Prostate gland (tissue), 2 donors: Measurements from ENCODE around the gene RBM15B. TPM values are rescaled to one million over a fixed set of nuclear protein-coding genes. Genes with fewer than 3 reads are reported as not detected.

Experiments
- DNase-seq: peaks from one replicate; pipeline ENCODE4 v3.0.0-alpha.2; 2019; ENCODE audit warnings: low spot score
- H3K27ac ChIP-seq, 2 donors: fragments of 200-600 bp; sonication (generic); 2 replicates each; pipeline ENCODE4 v1.5.1; 2017 to 2019
- H3K27me3 ChIP-seq: fragments of 200-600 bp; sonication (generic); replicated peaks from 2 replicates; pipeline ENCODE4 v1.5.1; 2019; ENCODE audit not compliant: insufficient read depth
- H3K36me3 ChIP-seq, 2 donors: fragments of 200-600 bp; sonication (generic); 1 replicate in 1 of 2; 2 replicates in 1 of 2; pipeline versions ENCODE4 v1.5.1 to v1.8.1; 2017 to 2019
- H3K4me1 ChIP-seq: fragments of 200-600 bp; sonication (generic); replicated peaks from 2 replicates; pipeline ENCODE4 v1.5.1; 2019
- H3K4me3 ChIP-seq, 2 donors: fragments of 200-600 bp; sonication (generic); 2 replicates each; pipeline ENCODE4 v1.5.1; 2017 to 2019
- H3K9me3 ChIP-seq: fragments of 200-600 bp; sonication (generic); 2 replicates; pipeline ENCODE4 v1.5.1; 2017
- CTCF ChIP-seq, 4 experiments: fragments of 200-600 bp in 2 of 4; fragments of 450-650 bp in 2 of 4; sonication (generic) in 2 of 4; IDR thresholded peaks; 1 replicate in 3 of 4; 2 replicates in 1 of 4; pipeline ENCODE4 v1.5.1; 2016 to 2019; ENCODE audit warnings: antibody characterized with exemption in 4 of 4, mild to moderate bottlenecking in 2 of 4, moderate library complexity in 2 of 4
- POLR2A ChIP-seq: fragments of 450-650 bp; IDR thresholded peaks from one replicate; pipeline ENCODE4 v1.6.1; 2016; ENCODE audit warnings: antibody characterized with exemption, mild to moderate bottlenecking
- POLR2AphosphoS5 ChIP-seq: sonication (generic); formaldehyde crosslinking; IDR thresholded peaks from one replicate; pipeline ENCODE4 v1.6.1; 2017; ENCODE audit warnings: antibody characterized with exemption
- WGBS: methylation state at CpG from one replicate; pipeline ENCODE4 v1.1.5; 2018; 5-methylcytosine and 5-hydroxymethylcytosine counted together
- intact Hi-C: fragments of 100-400 bp; cut with DNase I; formaldehyde crosslinking; loops from one replicate; pipeline ENCODE4 v1.14.2; 2022
- total RNA-seq, 2 donors: library from RNA; depleted of rRNA; stranded (reverse); fragments of >200 nt; gene quantifications; one replicate each; pipeline ENCODE4 v1.1.0, GENCODE V29; 2016

Gene RBM15B
- total RNA-seq, 2 donors from 2014 or later = 34.1 to 40.1 TPM

DNA sequence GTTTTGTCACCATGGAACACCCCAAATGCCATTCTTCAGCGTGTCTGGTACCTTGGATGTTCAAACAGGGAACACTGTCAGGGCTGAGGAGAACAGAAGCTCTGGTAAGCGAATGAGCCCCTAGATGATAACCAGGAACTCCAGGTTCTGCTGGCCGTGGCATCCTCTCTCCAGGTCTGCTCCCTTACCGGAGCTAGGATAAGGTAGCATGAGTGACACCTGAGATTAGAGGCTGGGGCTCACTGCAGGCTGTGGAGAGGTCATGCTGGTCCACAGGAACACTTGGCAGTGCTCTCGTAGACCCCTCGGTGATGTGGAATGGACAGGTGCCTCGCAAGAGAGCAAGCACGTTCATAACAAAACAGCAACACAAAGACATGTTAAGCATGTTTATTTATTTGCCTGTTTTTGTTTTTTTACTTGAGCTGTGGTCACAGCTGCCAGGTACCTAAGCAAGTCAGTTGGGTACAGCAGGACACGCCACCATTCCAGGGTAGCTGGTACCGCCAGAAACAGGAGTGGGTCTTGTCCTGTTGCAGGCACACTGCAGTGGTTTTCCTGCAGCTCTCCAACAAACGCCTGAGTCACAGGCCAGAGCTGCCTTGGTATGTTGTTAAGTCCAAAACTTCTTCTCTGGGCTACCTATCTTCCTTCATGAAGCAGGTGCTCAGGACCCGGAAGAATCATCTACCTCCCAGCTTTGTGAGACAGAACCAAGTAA lies 4.6 kb downstream of the RBM15B start:
- 65% methylated on average over 12 of the region's 12 CpGs for WGBS
- no peak overlapping the region for H3K4me3 ChIP-seq
- DNase-seq = no peak
- intact Hi-C loops = no loop called here
- H3K27ac ChIP-seq = no peak overlapping the region
- H3K9me3 ChIP-seq = no peaks in the 10 kb centered on the region
- peaks cover 25% of the 10 kb centered on the region for H3K4me1 ChIP-seq
- H3K36me3 ChIP-seq = no peaks in the 10 kb centered on the region
- TF ChIP-seq CTCF (IDR thresholded peaks at IDR 0.05) = no peak
- no peak for TF ChIP-seq POLR2A
- no peaks in the 10 kb centered on the region for H3K27me3 ChIP-seq

GRCh38 chr3:51396401-51396800 lies 5.3 kb downstream of the RBM15B start:
- H3K4me3 ChIP-seq = no peak overlapping the region
- no peak overlapping the region for H3K27ac ChIP-seq
- H3K27me3 ChIP-seq = no peaks in the 10 kb centered on the region
- intact Hi-C loops = no loop called here
- no peaks in the 10 kb centered on the region for H3K9me3 ChIP-seq
- no peaks in the 10 kb centered on the region for H3K36me3 ChIP-seq
- no peak for DNase-seq
- no peak for TF ChIP-seq POLR2A
- no peak for TF ChIP-seq POLR2AphosphoS5
- TF ChIP-seq CTCF (IDR thresholded peaks at IDR 0.05) = no peak
- 62% methylated on average over 1 of the region's 1 CpG for WGBS
- peaks cover 23% of the 10 kb centered on the region for H3K4me1 ChIP-seq

DNA sequence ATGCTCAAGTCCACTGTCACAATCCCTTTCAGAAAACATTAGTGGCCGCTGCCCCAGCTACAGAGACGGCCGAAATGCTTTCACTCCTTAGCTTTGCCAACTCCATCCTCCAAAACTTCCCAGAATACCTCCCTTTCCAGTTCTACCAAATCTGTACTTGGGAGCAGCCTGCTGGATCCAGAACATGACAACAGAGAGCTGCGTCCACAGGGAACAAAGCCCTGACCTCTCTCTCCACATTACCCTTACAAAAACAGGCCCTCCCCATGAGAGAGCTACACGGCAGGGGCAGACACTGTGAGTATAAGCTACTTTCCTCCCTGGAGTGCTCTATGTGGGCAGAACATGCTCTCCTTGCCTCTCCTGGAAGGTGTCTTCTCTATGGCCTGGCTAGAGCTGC lies 6.3 kb downstream of the RBM15B start:
- TF ChIP-seq POLR2AphosphoS5 = no peak
- no peak for TF ChIP-seq CTCF (IDR thresholded peaks at IDR 0.05)
- TF ChIP-seq POLR2A = no peak
- Histone ChIP-seq H3K27me3 (no peaks in the 10 kb centered on the region), H3K9me3 (no peaks in the 10 kb centered on the region), H3K4me1 (peaks cover 16% of the 10 kb centered on the region), H3K4me3 (no peak overlapping the region), H3K27ac (no peak overlapping the region), H3K36me3 (no peaks in the 10 kb centered on the region)
- WGBS = 53% methylated on average over 5 of the region's 5 CpGs
- no peak for DNase-seq
- intact Hi-C loops = no loop called here

GRCh38 chr3:51398595-51399310 lies 7.7 kb downstream of the RBM15B start:
- H3K27me3 ChIP-seq = no peaks in the 10 kb centered on the region
- peaks cover 0 to 4% of the 10 kb centered on the region in 2 donors for H3K36me3 ChIP-seq
- TF ChIP-seq CTCF (IDR thresholded peaks at IDR 0.05) = no peak
- TF ChIP-seq POLR2AphosphoS5 = no peak
- DNase-seq = no peak
- peaks cover 5% of the 10 kb centered on the region for H3K4me1 ChIP-seq
- H3K27ac ChIP-seq = no peak overlapping the region
- H3K9me3 ChIP-seq = no peaks in the 10 kb centered on the region
- H3K4me3 ChIP-seq = no peak overlapping the region
- intact Hi-C loops = no loop called here
- 70% methylated on average over 8 of the region's 8 CpGs for WGBS

- intact Hi-C loops = loop anchor here (10.0 kb wide), 1 partner anchor 1055 kb away; the partner anchor contains the start of genes RASSF1 and ZMYND10
- no peak overlapping the region for H3K4me3 ChIP-seq
- no peak overlapping the region for H3K27ac ChIP-seq
- 90% methylated on average over 4 of the region's 4 CpGs for WGBS
- H3K4me1 ChIP-seq = no peaks in the 10 kb centered on the region
- TF ChIP-seq CTCF (IDR thresholded peaks at IDR 0.05) = no peak
- DNase-seq = no peak
- no peaks in the 10 kb centered on the region for H3K9me3 ChIP-seq
- H3K36me3 ChIP-seq = peaks cover 0 to 4% of the 10 kb centered on the region in 2 donors
- no peaks in the 10 kb centered on the region for H3K27me3 ChIP-seq
Measured at GRCh38 chr3:51400166-51400565, 9.1 kb downstream of the RBM15B start.
